Peyer's patch (tissue), 4 donors: ENCODE data around the gene MYCN. TPM values are rescaled to one million over a fixed set of nuclear protein-coding genes. Genes with fewer than 3 reads are reported as not detected.

Experiments
- DNase-seq, 3 donors: peaks; one replicate each; pipeline ENCODE4 v3.0.0-alpha.2; 2017 to 2019
- H3K27ac ChIP-seq, 4 donors: fragments of 200-600 bp; sonication (generic); one replicate each; pipeline ENCODE4 v1.5.1; 2016 to 2019
- H3K27me3 ChIP-seq, 2 donors: fragments of 200-600 bp; sonication (generic); one replicate each; pipeline ENCODE4 v1.5.1; 2019
- H3K36me3 ChIP-seq, 3 donors: fragments of 200-600 bp; sonication (generic); one replicate each; pipeline ENCODE4 v1.5.1; 2016 to 2019
- H3K4me1 ChIP-seq, 4 donors: fragments of 200-600 bp; sonication (generic); one replicate each; pipeline ENCODE4 v1.5.1; 2016 to 2019
- H3K4me3 ChIP-seq, 4 donors: fragments of 200-600 bp; sonication (generic); 1 replicate in 3 of 4; 2 replicates in 1 of 4; pipeline ENCODE4 v1.5.1; 2016 to 2019; ENCODE audit warnings: mild to moderate bottlenecking in 1 of 4
- H3K9me3 ChIP-seq, 4 donors: fragments of 200-600 bp; sonication (generic); one replicate each; pipeline ENCODE4 v1.5.1; 2016 to 2019; ENCODE audit warnings: mild to moderate bottlenecking in 1 of 4
- CTCF ChIP-seq, 6 experiments: fragments of 450-650 bp in 4 of 6; fragments of 200-600 bp in 2 of 6; sonication (generic) in 1 of 6; IDR thresholded peaks; one replicate each; pipeline ENCODE4 v1.5.1; 2017 to 2019; ENCODE audit warnings: antibody characterized with exemption in 6 of 6, mild to moderate bottlenecking in 3 of 6, moderate library complexity in 1 of 6
- POLR2A ChIP-seq, 2 donors: fragments of 450-650 bp; IDR thresholded peaks; one replicate each; pipeline ENCODE4 v1.5.1; 2017; ENCODE audit warnings: antibody characterized with exemption in 2 of 2, mild to moderate bottlenecking in 2 of 2, moderate library complexity in 2 of 2
- total RNA-seq, 4 donors: library from RNA; depleted of rRNA; stranded (reverse); fragments of >200 nt; gene quantifications; one replicate each; pipeline ENCODE4 v1.1.0, GENCODE V29; 2016

Gene MYCN
- total RNA-seq, 4 donors from 2014 or later, result 0.94 to 5.0 (median 3.3) TPM

DNA sequence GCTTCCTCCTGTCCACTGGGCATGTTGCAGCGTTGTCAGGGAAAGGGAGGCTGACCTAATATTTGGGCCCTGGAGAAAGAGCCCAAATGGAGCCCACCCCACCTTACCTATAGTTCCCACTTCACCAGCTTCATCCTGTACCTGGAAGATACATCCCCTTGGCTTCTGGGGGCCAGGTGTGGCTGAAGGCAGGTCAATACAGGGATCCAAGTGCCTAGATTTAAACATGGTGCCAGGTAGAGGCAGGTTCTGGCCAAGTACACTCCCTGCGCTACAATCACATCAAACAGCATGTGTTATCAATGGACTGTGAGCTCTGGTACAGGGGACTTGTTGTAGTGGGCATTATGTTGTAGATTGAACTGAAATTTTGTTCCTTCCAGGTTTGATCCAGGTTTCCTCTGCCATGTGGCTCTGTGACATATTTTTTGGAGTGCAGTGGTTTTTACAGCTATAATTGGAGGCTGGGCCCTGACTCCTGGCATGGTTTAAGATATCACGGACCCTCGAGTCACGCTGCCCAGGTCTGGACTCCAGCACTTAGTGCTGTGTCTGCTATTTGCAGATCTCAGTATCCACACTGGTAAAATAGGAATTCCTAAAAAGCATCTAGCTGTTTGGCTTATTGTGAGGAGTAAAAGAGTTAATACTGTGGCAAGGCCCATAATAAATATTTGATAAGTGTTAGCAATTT, 23.8 kb downstream of the MYCN start:
- peak in 1 of 3 donors; percentile 17 for DNase-seq

GRCh38 chr2:15964936-15965563, 24.7 kb downstream of the MYCN start:
- peak in 1 of 3 donors; percentile 38 for DNase-seq
- Histone ChIP-seq H3K4me1 (no peaks in the 10 kb centered on the region), H3K27me3 (no peaks in the 10 kb centered on the region), H3K36me3 (no peaks in the 10 kb centered on the region), H3K9me3 (no peaks in the 10 kb centered on the region), H3K27ac (no peak overlapping the region), H3K4me3 (no peak overlapping the region)
- TF ChIP-seq POLR2A (IDR thresholded peaks at IDR 0.05), result no peak
- no peak for TF ChIP-seq CTCF (IDR thresholded peaks at IDR 0.05)

More for the DNA sequence above, 23.8 kb downstream of the MYCN start:
- Histone ChIP-seq H3K9me3 (no peaks in the 10 kb centered on the region), H3K4me1 (no peaks in the 10 kb centered on the region), H3K4me3 (no peak overlapping the region), H3K27ac (no peak overlapping the region), H3K27me3 (no peaks in the 10 kb centered on the region), H3K36me3 (no peaks in the 10 kb centered on the region)
- TF ChIP-seq POLR2A (IDR thresholded peaks at IDR 0.05) (no peak), CTCF (IDR thresholded peaks at IDR 0.05) (no peak)

- H3K4me1 ChIP-seq, result no peaks in the 10 kb centered on the region
- no peaks in the 10 kb centered on the region for H3K9me3 ChIP-seq
- H3K27me3 ChIP-seq, result no peaks in the 10 kb centered on the region
- no peaks in the 10 kb centered on the region for H3K36me3 ChIP-seq
- H3K4me3 ChIP-seq, result no peak overlapping the region
- H3K27ac ChIP-seq, result no peak overlapping the region
- peak in 1 of 3 donors; percentile 31 for DNase-seq
- TF ChIP-seq POLR2A (IDR thresholded peaks at IDR 0.05), result no peak
- no peak for TF ChIP-seq CTCF (IDR thresholded peaks at IDR 0.05)
Measured at GRCh38 chr2:15965564-15966019, 25.2 kb downstream of the MYCN start.

DNA sequence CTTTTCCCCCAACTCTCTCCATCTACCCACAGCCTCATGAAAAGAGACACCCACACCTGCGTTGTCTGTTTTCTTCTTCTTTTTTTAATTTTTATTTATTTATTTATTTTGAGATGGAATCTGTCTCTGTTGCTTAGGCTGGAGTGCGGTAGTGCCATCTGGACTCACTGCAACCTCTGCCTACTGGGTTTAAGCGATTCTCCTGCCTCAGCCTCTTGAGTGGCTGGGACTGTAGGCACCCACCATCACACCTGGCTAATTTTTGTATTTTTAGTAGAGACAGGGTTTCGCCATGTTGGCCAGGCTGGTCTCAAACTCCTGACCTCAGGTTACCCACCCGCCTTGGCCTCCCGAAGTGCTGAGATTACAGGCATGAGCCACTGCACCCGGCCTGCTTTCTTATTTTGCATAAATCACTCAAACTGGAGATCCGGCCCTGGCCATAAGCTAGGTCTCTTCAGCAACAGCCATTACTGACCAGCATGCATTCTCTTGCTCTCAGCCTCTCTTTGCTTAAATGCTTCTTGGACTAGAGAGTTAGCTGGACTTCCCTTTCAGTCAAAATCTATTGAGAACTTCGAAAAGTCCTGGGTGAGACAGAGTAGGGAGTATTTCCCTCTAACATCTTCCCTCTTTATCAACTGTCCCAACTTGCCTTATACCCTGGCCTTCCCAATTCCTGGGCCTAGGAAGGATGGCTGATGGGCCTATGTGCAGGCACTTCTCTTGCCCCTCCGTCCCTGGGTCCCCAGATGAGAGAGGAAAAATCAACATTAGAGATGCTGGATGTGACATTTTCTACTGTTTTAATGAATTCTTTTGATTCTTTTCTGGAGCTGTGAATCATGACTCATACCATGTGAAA, 27.3 kb downstream of the MYCN start:
- Histone ChIP-seq H3K4me3 (no peak overlapping the region), H3K4me1 (no peaks in the 10 kb centered on the region), H3K36me3 (no peaks in the 10 kb centered on the region), H3K27me3 (no peaks in the 10 kb centered on the region), H3K27ac (no peak overlapping the region), H3K9me3 (no peaks in the 10 kb centered on the region)
- no peak for DNase-seq
- TF ChIP-seq POLR2A (IDR thresholded peaks at IDR 0.05), result no peak

DNA sequence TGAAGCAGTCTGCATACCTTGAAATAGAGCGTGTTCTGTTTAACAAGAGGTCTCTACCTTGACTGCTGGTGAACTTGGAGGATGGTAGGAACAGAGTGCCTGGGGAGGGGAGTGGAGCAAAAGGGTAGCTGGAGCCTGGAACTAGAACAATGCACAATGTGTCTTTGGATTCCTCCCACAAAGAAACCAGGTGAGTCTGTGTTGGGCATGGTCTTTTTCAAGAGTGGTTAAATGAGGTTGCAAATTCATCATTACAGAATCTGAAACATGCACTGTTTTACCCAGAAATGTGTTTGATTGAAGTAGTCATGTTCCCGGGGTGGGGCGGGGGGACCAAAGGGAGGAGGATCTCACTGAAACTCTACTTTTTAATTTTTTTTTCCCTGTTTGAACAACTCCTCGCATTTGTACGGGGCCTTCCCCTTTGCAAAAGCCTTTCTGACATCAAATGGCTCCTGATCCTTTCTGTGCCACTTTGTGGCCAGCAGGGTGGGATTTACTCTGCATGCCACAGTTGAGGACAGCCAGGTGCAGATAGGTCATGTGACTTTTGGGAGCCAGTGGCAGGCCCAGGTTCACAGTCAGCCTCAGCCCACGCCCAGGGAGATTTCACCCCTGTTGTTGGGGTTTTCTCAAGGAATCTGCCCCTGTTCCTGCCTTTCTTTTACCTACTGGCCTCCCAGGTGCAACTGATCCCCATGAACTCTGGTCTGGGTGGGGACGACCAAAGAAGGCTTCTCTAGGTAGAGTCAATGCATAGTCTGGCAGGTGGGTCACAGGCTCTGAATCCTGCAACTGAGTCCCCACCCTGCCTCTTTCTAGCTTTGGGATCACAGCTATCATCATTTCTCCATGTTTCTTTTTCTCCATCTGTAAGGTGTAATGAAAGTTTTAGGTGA, 28.2 kb downstream of the MYCN start:
- H3K9me3 ChIP-seq, result no peaks in the 10 kb centered on the region
- no peak for DNase-seq
- no peaks in the 10 kb centered on the region for H3K36me3 ChIP-seq
- no peak overlapping the region for H3K27ac ChIP-seq
- no peaks in the 10 kb centered on the region for H3K27me3 ChIP-seq
- no peak for TF ChIP-seq POLR2A (IDR thresholded peaks at IDR 0.05)
- no peak for TF ChIP-seq CTCF (IDR thresholded peaks at IDR 0.05)
- no peaks in the 10 kb centered on the region for H3K4me1 ChIP-seq
- no peak overlapping the region for H3K4me3 ChIP-seq
